GM21576 (cell line): ENCODE results near the gene ZNF445.
"Not testable (repeated sequence)": the region's sequence is repeated elsewhere in the genome, so short reads cannot be mapped to it uniquely, and the experiment has no call there.

ENCODE experiments used
- ATAC-seq: cut with Tn5 transposase; IDR thresholded peaks from one replicate; pipeline ENCODE4 v1.9.1; 2021; ENCODE audit warnings: mild to moderate bottlenecking, moderate library complexity; ENCODE audit not compliant: unreplicated experiment

The ZNF445 gene

GRCh38 chr3:44477312-44478030, at the start of gene ZNF445:
Gene ZNF445 (minus strand): TSS chr3:44477670. CDS start chr3:44455549, 22,121 bp downstream.
- peak; percentile 78 for ATAC-seq

GRCh38 chr3:44525060-44525459, 47.6 kb upstream of the ZNF445 start:
- no peak for ATAC-seq

- ATAC-seq: no peak
Observed at GRCh38 chr3:44522494-44522933, 45.0 kb upstream of the ZNF445 start.

GRCh38 chr3:44521721-44522120, 44.3 kb upstream of the ZNF445 start:
- ATAC-seq: no peak

- ATAC-seq: no peak
Observed at GRCh38 chr3:44518782-44519156, 41.3 kb upstream of the ZNF445 start.

GRCh38 chr3:44516230-44516629, 38.8 kb upstream of the ZNF445 start:
- ATAC-seq: no peak

GRCh38 chr3:44513513-44513912, 36.0 kb upstream of the ZNF445 start:
- no peak for ATAC-seq

- ATAC-seq: no peak
Observed at GRCh38 chr3:44511238-44511566, 33.7 kb upstream of the ZNF445 start.

- ATAC-seq: peak; percentile 42
Observed at GRCh38 chr3:44510000-44510368, 32.5 kb upstream of the ZNF445 start.

GRCh38 chr3:44509393-44509921, 32.0 kb upstream of the ZNF445 start:
- ATAC-seq: peak; percentile 9

- no peak for ATAC-seq
Observed at GRCh38 chr3:44506961-44507360, 29.5 kb upstream of the ZNF445 start.

- ATAC-seq: no peak
Observed at GRCh38 chr3:44506556-44506955, 29.1 kb upstream of the ZNF445 start.

GRCh38 chr3:44504566-44504965, 27.1 kb upstream of the ZNF445 start:
- no peak for ATAC-seq

- not testable (repeated sequence) for ATAC-seq
Observed at GRCh38 chr3:44503178-44503577, 25.7 kb upstream of the ZNF445 start.

- ATAC-seq: no peak
Observed at GRCh38 chr3:44501971-44502370, 24.5 kb upstream of the ZNF445 start.

GRCh38 chr3:44499899-44500168, 22.4 kb upstream of the ZNF445 start:
- ATAC-seq: not testable (repeated sequence)

- no peak for ATAC-seq
Observed at GRCh38 chr3:44499149-44499898, 21.9 kb upstream of the ZNF445 start.

GRCh38 chr3:44495636-44496415, 18.4 kb upstream of the ZNF445 start:
- ATAC-seq: no peak

- ATAC-seq: no peak
Observed at GRCh38 chr3:44492496-44492895, 15.0 kb upstream of the ZNF445 start.

GRCh38 chr3:44482721-44483120, 5.3 kb upstream of the ZNF445 start:
- no peak for ATAC-seq

GRCh38 chr3:44478606-44479094, 1.2 kb upstream of the ZNF445 start:
- no peak for ATAC-seq
